HG03066 (cell line): ENCODE results near the gene FAM234A.
"Not testable (repeated sequence)": the region's sequence is repeated elsewhere in the genome, so short reads cannot be mapped to it uniquely, and the experiment has no call there.

Source experiments
- ATAC-seq: cut with Tn5 transposase; IDR thresholded peaks from one replicate; pipeline ENCODE4 v1.9.1; 2021; ENCODE audit warnings: low read depth; ENCODE audit not compliant: unreplicated experiment

FAM234A gene

DNA sequence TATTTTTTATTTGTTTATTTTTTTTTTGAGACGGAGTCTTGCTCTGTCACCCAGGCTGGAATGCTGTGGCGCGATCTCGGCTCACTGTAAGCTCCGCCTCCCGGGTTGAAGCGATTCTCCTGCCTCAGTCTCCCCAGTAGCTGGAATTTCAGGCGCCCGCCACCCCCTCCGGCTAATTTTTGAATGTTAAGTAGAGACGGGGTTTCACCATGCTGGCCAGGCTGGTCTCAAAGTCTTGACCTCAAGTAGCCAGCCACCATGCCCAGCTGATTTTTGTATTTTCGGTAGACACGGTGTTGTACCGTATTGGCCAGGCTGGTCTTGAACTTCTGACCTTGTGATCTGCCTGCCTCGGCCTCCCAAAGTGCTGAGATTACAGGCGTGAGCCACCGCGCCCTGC is 4.3 kb upstream of the FAM234A start:
- not testable (repeated sequence) for ATAC-seq

GRCh38 chr16:230949-231348 is 3.7 kb upstream of the FAM234A start:
- no peak for ATAC-seq

DNA sequence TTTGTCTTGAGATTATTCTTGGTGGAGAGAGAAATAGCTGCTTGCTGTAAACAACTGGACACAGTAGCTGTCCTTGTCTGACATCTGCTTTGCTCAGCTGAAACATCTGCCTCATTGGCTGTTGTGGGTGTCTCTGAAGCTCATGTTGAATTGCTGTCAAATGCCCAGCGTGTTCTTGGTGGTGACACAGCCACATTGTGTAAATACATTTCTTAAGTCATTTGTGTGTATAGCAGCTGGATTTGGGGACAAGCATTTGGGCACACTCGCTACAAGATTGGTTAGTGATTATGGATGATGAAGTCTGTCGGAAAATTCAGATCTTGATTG is 5.3 kb downstream of the FAM234A start:
- no peak for ATAC-seq

- no peak for ATAC-seq
Measured at GRCh38 chr16:240559-240958, 5.9 kb downstream of the FAM234A start.

GRCh38 chr16:242281-242680 is 7.7 kb downstream of the FAM234A start:
- ATAC-seq, result no peak

- no peak for ATAC-seq
Measured at GRCh38 chr16:243348-243747, 8.7 kb downstream of the FAM234A start.

GRCh38 chr16:245105-245504 is 10.5 kb downstream of the FAM234A start:
- ATAC-seq, result no peak

- no peak for ATAC-seq
Measured at GRCh38 chr16:247027-247426, 12.4 kb downstream of the FAM234A start.

DNA sequence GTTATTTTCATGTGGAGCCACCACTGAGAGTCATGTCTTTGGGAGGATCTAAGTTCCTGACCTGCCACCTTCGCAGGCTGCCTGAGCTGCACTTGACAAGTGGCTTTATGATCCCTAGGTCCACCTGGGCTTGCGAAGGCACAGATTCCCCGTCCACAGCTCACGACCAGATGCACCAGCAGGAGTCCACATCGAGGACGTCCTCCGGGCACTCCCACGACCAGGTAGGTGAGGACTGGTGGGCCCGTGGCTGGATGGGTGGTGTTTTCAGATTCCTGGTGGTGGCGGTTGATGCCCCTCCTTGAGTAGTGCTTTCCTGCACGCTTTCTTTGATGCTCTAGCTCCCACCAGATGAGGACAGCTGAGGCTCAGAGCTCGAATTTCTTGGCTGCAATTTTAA is 14.8 kb downstream of the FAM234A start:
- ATAC-seq, result no peak

GRCh38 chr16:252366-253337 is 18.0 kb downstream of the FAM234A start:
- no peak for ATAC-seq

GRCh38 chr16:253833-254232 is 19.2 kb downstream of the FAM234A start:
- no peak for ATAC-seq

GRCh38 chr16:254461-254860 is 19.8 kb downstream of the FAM234A start:
- no peak for ATAC-seq

GRCh38 chr16:255183-255582 is 20.6 kb downstream of the FAM234A start:
- no peak for ATAC-seq

- not testable (repeated sequence) for ATAC-seq
Measured at GRCh38 chr16:258091-258490, 23.5 kb downstream of the FAM234A start.

GRCh38 chr16:259226-259625 is 24.6 kb downstream of the FAM234A start:
- no peak for ATAC-seq

DNA sequence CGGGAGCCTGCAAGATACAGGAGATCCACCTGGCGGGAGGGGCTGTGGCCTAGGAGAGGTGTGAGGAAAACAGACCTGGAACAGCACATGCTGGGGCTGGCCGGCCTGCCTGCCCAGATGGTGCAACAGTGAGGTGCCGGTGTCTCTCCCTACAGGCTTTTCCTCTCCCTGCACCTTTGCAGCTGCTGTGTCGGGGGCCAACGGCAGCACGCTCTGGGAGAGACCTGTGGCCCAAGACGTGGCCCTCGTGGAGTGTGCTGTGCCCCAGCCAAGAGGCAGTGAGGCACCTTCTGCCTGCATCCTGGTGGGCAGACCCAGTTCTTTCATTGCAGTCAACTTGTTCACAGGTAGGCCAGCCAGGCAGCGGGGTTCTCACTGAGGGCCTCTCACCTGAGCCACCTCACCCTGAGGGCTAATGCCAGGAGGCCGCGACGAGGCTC is 25.2 kb downstream of the FAM234A start:
- no peak for ATAC-seq

GRCh38 chr16:260326-260725 is 25.7 kb downstream of the FAM234A start:
- ATAC-seq, result no peak

- no peak for ATAC-seq
Measured at GRCh38 chr16:261031-261691, 26.5 kb downstream of the FAM234A start.

DNA sequence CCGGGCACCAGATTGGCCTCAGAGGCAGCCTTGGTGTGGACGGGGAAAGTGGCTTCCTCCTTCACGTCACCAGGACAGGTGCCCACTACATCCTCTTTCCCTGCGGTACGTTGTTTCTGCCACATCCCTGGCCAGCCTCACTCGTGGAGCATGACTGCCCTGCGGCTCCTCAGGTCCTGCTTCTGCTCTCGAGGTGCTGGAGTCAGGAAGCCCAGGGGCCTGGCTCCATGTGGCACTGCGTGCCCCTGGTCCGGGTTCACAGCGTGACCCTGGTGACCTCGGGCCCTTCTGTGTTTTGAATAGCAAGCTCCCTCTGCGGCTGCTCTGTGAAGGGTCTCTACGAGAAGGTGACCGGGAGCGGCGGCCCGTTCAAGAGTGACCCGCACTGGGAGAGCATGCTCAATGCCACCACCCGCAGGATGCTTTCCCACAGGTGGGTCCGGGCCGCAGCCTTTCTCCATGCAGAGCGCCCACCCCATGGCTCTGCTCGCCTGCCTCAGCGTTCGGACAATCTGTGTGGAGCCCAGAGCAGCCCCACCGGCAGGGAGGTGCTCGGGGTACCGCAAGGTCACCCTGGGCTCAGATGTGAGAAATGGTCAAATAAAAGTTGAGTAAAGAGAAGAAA is 27.6 kb downstream of the FAM234A start:
- ATAC-seq, result no peak

DNA sequence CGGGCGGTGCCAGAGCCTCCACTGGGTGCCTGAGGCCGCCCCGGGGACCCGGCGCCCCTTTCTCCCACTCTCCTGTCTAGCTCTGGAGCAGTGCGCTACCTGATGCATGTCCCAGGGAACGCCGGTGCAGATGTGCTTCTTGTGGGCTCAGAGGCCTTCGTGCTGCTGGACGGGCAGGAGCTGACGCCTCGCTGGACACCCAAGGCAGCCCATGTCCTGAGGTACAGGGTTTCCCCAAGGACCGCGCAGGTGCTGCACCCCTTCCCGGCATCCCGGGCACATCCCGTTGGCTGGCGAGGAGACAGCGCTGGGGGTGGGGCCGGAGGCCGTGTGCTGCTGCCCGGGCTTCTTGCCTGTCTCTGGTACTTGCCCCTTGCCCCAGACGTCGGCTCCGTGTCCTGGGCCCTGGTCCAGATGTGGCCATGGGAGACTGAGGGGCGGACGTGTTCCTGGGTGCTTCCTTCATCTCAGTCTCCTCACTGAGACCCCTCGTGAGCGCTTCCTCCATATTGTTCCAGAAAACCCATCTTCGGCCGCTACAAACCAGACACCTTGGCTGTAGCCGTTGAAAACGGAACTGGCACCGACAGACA is 28.7 kb downstream of the FAM234A start:
- ATAC-seq, result no peak

GRCh38 chr16:263944-264343 is 29.3 kb downstream of the FAM234A start:
- no peak for ATAC-seq
